Measurements from ENCODE around the gene C9orf57. TPM values are rescaled to one million over a fixed set of nuclear protein-coding genes. Genes with fewer than 3 reads are reported as not detected.
A peak's percentile ranks its signal among the peaks of the same experiment; 100 is the strongest.

The C9orf57 gene
- total RNA-seq, 1 donor from 2014 or later: not detected

DNA sequence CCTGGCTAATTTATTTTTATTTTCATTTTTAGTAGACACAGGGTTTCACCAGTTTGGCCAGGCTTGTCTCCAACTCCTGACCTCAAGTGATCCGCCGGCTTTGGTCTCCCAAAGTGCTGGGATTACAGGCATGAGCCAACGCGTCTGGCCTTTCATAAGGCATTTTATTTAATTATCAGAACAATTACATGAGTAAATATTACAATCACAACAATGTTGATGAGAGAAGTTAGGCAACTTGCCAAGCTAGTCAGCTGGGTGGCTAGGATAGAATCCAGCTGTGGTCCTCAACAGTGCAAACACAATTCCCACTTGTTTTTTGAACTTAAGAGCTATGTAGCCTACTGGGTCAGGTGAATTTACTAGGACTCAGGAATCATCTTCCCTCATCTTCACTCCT lies 22.0 kb downstream of the C9orf57 start:
- Mint-ChIP-seq H3K27ac (no peak overlapping the region), H3K27me3 (peaks cover 8% of the 10 kb centered on the region), H3K4me3 (no peak overlapping the region), H3K4me1 (ENCODE audit: unreplicated experiment) (peaks cover 5% of the 10 kb centered on the region), H3K36me3 (no peaks in the 10 kb centered on the region), H3K9me3 (no peaks in the 10 kb centered on the region)
- TF ChIP-seq, protein P1, sequence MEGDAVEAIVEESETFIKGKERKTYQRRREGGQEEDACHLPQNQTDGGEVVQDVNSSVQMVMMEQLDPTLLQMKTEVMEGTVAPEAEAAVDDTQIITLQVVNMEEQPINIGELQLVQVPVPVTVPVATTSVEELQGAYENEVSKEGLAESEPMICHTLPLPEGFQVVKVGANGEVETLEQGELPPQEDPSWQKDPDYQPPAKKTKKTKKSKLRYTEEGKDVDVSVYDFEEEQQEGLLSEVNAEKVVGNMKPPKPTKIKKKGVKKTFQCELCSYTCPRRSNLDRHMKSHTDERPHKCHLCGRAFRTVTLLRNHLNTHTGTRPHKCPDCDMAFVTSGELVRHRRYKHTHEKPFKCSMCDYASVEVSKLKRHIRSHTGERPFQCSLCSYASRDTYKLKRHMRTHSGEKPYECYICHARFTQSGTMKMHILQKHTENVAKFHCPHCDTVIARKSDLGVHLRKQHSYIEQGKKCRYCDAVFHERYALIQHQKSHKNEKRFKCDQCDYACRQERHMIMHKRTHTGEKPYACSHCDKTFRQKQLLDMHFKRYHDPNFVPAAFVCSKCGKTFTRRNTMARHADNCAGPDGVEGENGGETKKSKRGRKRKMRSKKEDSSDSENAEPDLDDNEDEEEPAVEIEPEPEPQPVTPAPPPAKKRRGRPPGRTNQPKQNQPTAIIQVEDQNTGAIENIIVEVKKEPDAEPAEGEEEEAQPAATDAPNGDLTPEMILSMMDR (conservative IDR thresholded peaks at IDR 0.05): no peak
- DNase-seq (ENCODE audit: extremely low spot score, unreplicated experiment): no peak

DNA sequence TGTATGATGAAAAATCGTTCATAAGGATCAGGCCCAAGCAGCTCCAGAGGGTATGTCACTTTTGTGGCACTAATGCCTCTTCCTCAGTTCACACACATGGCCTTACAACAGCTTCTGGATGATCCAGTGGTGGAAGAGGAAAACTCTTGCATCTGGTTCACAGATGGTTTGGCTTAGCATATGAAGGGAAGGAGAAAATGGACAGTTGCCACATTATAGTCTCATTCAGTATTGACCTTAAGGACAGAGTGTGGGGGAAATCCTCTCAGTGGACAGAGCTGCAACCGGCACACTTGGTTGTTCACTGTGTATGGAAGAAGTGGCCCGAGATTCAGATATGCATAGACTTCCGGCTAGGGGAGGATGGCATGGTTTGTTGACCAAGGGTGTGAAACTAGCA lies 22.8 kb downstream of the C9orf57 start:
- TF ChIP-seq, protein P1 (conservative IDR thresholded peaks at IDR 0.05): no peak

DNA sequence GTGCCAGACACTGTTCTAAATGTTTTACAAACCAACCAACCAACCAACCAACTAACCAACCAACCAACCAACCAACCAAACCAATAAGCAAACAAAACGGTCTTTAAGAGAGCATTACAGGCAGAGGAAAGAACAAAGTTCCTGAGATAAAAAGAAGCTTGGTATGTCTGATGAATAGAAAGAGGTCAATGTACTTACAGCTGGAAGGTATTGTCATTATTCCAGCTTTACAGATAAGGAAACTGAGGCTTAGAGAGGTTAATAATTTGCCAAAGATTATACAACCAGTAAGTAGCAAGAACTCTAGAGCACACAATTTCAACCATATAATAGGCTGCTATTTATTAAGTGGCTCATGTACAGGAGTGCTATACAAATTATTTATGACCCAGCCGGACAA lies 29.6 kb downstream of the C9orf57 start:
- Mint-ChIP-seq H3K4me3 (no peak overlapping the region), H3K4me1 (ENCODE audit: unreplicated experiment) (no peaks in the 10 kb centered on the region), H3K27me3 (peaks cover 3% of the 10 kb centered on the region), H3K9me3 (peaks cover 6% of the 10 kb centered on the region), H3K36me3 (no peaks in the 10 kb centered on the region), H3K27ac (no peak overlapping the region)
- TF ChIP-seq, protein P1 (conservative IDR thresholded peaks at IDR 0.05): no peak
- DNase-seq (ENCODE audit: extremely low spot score, unreplicated experiment): no peak

More for the DNA sequence above, 22.8 kb downstream of the C9orf57 start:
- Mint-ChIP-seq H3K36me3 (no peaks in the 10 kb centered on the region), H3K27ac (no peak overlapping the region), H3K4me3 (no peak overlapping the region), H3K27me3 (peaks cover 8% of the 10 kb centered on the region), H3K9me3 (no peaks in the 10 kb centered on the region), H3K4me1 (ENCODE audit: unreplicated experiment) (peaks cover 5% of the 10 kb centered on the region)
- no peak for DNase-seq (ENCODE audit: extremely low spot score, unreplicated experiment)

DNA sequence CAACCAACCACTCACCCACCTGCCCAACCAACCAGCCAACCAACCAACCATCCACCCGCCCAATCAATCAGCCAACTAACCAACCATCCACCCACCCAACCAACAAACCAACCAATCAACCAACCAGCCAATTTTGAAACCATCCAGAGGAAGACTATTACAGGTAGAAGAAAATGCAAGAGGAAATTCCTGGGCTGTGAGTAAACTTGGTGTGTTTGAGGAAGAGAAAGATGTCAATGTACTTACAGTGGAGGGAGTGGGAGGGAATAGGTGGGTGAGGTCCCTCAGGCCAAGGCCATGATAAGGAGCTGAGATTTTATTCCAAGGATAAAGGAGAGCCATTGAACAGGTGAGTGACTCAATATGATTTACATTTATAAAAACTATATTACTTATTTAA lies 30.4 kb downstream of the C9orf57 start:
- Mint-ChIP-seq H3K9me3 (peaks cover 6% of the 10 kb centered on the region), H3K36me3 (no peaks in the 10 kb centered on the region), H3K27ac (no peak overlapping the region), H3K4me3 (no peak overlapping the region), H3K27me3 (no peaks in the 10 kb centered on the region), H3K4me1 (ENCODE audit: unreplicated experiment) (no peaks in the 10 kb centered on the region)
- no peak for DNase-seq (ENCODE audit: extremely low spot score, unreplicated experiment)
- TF ChIP-seq, protein P1 (conservative IDR thresholded peaks at IDR 0.05): no peak

DNA sequence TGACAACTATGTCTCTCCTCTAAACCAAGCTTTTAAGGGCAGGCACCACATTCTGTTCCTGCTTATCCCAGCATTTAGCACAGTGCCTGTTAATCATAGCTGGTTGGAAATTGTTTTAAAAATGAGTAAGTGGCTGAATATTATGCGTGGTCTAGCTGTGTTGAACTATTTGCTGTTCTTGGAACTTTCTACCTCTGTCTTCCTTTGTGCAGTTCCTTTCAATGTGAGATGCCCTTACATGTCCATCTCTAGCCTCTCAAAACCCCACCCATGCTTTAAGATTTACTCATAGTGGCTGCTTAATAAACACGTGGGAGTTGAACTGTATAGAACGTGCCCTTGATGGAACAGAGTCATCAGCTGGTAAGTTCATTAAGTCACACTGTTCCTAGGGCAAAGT lies 34.5 kb downstream of the C9orf57 start:
- peaks cover 6% of the 10 kb centered on the region for H3K9me3 Mint-ChIP-seq
- DNase-seq (ENCODE audit: extremely low spot score, unreplicated experiment): no peak
- no peak overlapping the region for H3K4me3 Mint-ChIP-seq
- no peaks in the 10 kb centered on the region for H3K36me3 Mint-ChIP-seq
- no peaks in the 10 kb centered on the region for H3K27me3 Mint-ChIP-seq
- H3K27ac Mint-ChIP-seq: peak overlapping the region; percentile 7
- H3K4me1 Mint-ChIP-seq (ENCODE audit: unreplicated experiment): no peaks in the 10 kb centered on the region
- TF ChIP-seq, protein P1 (conservative IDR thresholded peaks at IDR 0.05): no peak

DNA sequence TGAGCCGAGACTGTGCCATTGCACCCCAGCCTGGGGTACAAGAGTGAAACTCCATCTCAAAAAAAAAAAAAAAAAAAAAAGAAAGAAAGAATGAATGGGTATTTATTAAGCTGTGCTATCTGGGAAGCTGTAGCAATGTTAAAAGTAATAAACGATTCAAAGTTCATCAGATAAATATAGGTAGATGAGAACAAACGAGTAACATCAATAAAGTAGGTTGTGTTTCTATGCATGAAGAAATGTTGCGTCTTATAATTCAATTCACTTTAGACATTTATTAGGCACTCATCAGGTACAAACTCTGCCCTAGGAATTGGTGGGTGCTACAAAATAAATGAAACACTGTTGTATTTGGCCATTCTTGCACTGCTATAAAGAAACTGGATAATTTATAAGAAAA lies 36.8 kb downstream of the C9orf57 start:
- DNase-seq (ENCODE audit: extremely low spot score, unreplicated experiment): no peak
- Mint-ChIP-seq H3K4me1 (ENCODE audit: unreplicated experiment) (no peaks in the 10 kb centered on the region), H3K36me3 (no peaks in the 10 kb centered on the region), H3K9me3 (no peaks in the 10 kb centered on the region), H3K27ac (no peak overlapping the region), H3K27me3 (no peaks in the 10 kb centered on the region), H3K4me3 (no peak overlapping the region)
- TF ChIP-seq, protein P1 (conservative IDR thresholded peaks at IDR 0.05): no peak

Measured in type B pancreatic cell (in vitro differentiated cells).